Activated naive CD4-positive, alpha-beta T cell treated with anti-CD3 and anti-CD28 coated beads, Interleukin-2, amount 50 U/mL, for 72 hours (primary cell): ENCODE data around the gene MYEOV. TPM values are rescaled to one million over a fixed set of nuclear protein-coding genes. Genes with fewer than 3 reads are reported as not detected.
A peak's percentile ranks its signal among the peaks of the same experiment; 100 is the strongest.

Experiments
- ATAC-seq, 2 donors: fragments of 150-1000 bp; cut with Tn5 transposase; 2 replicates each; pipeline ENCODE4 v1.10.0; 2021; ENCODE audit warnings: mild to moderate bottlenecking in 2 of 2, moderate library complexity in 2 of 2
- DNase-seq, 2 donors: peaks; one replicate each; pipeline ENCODE4 v3.0.0; 2021 to 2022; ENCODE audit warnings: low spot score in 2 of 2
- H3K27ac Mint-ChIP-seq, 2 donors: one replicate each; pipeline ENCODE4 v1.8.0; 2022; ENCODE audit warnings: mild to moderate bottlenecking in 2 of 2, mixed read lengths in 2 of 2
- H3K36me3 Mint-ChIP-seq, 2 donors: one replicate each; pipeline ENCODE4 v1.8.0; 2022; ENCODE audit warnings: mixed read lengths in 2 of 2
- H3K9me3 Mint-ChIP-seq, 2 donors: one replicate each; pipeline ENCODE4 v1.8.0; 2022; ENCODE audit warnings: mixed read lengths in 2 of 2
- total RNA-seq, 2 donors: library from RNA; stranded (reverse); gene quantifications; one replicate each; pipeline ENCODE4 v1.2.3, GENCODE V29; 2022

MYEOV gene
- total RNA-seq, 2 donors from 2014 or later, result not detected

DNA sequence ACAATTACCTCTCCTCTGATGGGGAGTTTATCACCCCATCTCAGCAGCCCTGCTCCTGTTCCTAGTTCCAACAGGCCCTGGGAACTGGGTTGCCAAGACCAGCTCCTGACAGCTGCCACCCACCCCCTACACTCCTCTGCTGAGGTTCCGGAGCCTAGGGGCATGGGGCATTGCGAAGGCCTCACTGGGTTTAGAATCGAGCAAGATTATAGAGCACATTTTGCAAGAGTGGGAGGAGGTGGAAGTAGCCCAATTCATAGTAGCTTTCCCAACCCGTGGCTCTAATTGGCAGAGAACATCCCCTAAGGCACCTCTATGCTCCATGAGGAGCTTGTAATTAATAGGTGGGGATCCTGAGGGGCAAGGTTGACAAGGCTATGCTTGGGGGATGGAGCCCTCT lies 23.0 kb downstream of the MYEOV start:
- no peak overlapping the region for H3K27ac Mint-ChIP-seq
- H3K36me3 Mint-ChIP-seq, result peaks cover 0 to 7% of the 10 kb centered on the region in 2 donors
- H3K9me3 Mint-ChIP-seq, result peaks cover 10% of the 10 kb centered on the region in 2 donors
- no peak for ATAC-seq
- peak in 1 of 2 donors; percentile 20 for DNase-seq

DNA sequence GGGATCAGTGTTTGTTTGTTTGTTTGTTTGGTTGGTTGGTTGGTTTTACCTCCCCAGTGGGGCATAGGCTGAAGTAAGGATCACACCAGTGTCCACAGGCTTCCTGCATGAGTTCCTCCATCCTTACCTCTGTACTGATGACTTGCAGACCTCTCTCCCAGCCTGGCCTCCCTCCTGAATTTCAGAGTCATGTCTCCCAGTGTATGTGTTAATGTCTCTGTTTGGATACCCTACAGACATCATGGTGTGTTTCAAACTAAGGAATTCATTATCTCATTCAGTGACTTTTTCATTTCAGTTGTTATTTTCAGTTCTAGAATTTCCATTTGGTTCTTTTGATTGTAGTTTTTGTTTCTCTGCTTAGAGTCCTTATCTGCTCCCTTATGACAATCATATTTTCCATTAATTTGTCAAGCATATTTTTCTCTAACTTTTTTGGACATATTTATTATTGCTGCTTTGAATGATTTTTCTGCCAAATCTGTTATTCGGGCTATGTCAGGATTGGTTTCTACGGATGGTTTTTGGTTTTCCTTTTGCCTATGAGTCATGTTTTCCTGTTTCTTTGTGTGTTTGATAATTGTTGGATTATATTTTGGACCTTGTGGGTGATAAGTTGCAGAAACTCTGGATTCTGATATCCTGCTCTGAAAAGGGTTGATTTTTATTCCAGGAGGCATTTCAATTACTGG lies 23.6 kb downstream of the MYEOV start:
- H3K27ac Mint-ChIP-seq, result peak overlapping the region in 1 of 2 donors; percentile 3
- ATAC-seq, result peak in 1 of 2 donors; percentile 47

DNA sequence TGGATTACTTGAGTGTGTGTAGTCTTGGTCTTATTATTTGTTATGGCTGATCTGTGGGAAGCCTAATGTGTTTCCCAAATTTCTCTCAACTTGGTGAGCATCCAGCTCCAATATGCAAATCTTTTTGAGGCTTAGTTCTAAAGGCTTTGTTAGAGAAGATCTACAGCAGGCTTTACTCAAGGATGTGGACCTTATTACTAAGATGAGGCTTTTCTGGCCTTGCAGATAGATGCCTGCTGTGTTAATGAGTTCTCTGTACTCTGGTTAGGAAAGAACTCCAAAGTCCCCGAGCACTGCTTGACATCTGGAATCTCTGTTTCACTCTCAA lies 24.1 kb downstream of the MYEOV start:
- H3K27ac Mint-ChIP-seq, result no peak overlapping the region
- peaks cover 0 to 7% of the 10 kb centered on the region in 2 donors for H3K36me3 Mint-ChIP-seq
- peaks cover 10% of the 10 kb centered on the region in 2 donors for H3K9me3 Mint-ChIP-seq
- ATAC-seq (no peak), DNase-seq (no peak)

More for the DNA sequence above, 23.6 kb downstream of the MYEOV start:
- DNase-seq, result peak in 1 of 2 donors; percentile 23
- Mint-ChIP-seq H3K36me3 (peaks cover 0 to 7% of the 10 kb centered on the region in 2 donors), H3K9me3 (peaks cover 10% of the 10 kb centered on the region in 2 donors)

DNA sequence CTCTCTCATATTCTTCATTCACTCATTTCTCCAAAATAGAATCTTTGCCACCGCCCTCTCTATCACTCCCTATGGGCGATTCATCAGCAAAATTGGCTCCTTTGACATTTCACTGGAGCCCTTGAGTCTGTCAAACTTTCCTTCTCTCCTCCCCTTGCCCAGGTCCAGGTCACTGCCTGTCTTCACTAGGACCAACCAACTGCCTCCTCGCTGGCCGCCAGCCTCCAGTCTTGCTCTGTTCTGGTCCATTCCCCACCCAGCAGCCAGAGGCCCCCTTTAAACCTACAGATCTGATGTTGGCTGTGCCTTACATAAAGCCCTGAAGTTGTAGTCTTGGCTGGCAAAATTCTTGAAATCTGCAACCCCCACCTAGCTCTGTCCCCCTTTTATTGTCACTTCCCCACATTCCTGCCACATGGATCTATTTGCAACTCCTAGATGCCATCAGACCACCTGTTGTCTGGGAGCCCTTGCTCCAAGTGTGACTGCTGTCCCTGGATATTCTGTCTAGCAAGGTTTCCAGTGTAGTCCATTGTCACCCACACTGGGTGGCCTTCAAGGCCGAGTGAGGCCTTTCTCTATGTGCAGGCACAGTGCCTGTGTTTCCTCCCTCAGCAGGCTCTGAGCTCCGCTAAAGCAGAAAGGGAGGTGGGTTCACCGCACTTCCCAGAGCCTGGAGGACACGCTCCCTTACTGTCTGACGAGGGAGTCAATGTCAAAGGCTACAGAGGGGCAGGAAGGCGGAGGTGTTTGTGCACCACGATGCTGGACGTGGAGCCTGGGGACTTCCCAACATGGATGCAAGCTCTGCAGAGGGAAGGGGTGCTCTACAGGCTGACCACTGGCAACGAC lies 25.5 kb downstream of the MYEOV start:
- Mint-ChIP-seq H3K36me3 (peaks cover 0 to 7% of the 10 kb centered on the region in 2 donors), H3K9me3 (peaks cover 10% of the 10 kb centered on the region in 2 donors)
- ATAC-seq, result no peak

DNA sequence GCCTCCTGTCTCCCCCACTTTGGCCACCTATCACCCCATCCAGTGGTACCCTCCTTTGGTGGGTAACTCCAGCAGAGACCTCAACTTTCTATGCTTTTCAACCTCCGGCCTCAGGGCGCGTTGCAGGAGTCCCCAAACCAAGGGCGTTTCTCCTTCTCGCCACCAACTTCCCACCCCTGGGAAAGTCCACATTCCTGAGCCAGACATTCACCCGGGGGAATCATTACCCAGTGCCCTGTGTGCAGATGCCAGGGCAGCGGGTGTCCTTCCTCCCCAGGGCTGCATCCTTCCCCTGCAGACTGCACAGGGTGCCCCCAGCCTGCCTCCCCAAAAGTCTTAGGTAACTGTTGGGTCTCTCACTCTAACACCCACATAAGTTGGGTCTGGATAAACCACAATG lies 26.4 kb downstream of the MYEOV start:
- DNase-seq (no peak), ATAC-seq (no peak)
- no peak overlapping the region for H3K27ac Mint-ChIP-seq
- H3K36me3 Mint-ChIP-seq, result peaks cover 0 to 7% of the 10 kb centered on the region in 2 donors
- peaks cover 10% of the 10 kb centered on the region in 2 donors for H3K9me3 Mint-ChIP-seq

More for the DNA sequence above, 25.5 kb downstream of the MYEOV start:
- H3K27ac Mint-ChIP-seq, result no peak overlapping the region
- DNase-seq, result no peak

DNA sequence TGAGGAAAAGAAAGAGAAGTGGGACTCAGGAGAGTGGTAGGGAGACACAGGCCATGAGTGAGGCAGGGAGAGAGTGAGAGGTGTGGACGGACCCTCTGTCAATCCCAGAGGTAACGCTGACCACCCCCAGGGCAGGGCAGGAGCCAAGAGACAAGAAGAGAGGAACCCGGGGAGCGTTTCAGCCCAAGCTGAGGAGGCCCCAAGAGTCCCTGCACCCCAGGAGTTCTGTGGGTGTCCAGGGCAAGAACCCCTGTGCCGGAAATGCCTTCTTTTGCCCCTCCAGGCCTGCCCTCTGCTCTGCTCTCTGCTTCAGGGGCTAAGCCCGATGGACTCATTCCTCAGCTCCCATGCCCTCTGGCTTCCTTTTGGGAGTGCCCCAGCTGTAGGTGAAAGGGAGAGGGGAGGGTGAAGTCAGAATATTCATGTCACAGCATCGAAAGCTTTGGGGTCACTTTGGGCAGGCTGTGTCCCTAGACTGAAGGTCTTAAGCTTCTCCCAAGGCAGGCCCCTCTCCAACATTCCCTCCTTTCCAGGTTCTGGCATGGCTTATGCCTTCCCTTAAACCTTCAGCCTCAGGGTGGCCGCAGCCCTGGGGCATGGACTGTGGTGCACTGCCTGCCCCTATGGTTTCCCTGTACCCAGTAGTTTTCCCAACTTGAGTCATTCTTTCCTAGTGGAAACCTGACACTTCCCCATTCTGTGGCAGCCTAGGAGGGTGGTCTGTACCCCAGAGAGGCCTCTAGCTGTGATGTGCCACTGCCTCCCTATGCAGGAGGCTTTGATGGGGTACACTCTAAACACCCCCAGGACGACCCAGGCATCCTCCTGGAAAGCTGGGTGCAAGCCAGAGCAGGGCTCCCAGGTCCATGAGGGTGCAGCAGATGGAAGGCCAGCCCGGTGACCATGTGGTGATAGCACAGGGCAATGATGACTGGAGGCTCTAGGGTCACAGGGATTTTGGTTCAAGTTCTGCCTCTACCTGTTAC lies 27.1 kb downstream of the MYEOV start:
- DNase-seq (no peak), ATAC-seq (no peak)
- Mint-ChIP-seq H3K9me3 (peaks cover 10% of the 10 kb centered on the region in 2 donors), H3K36me3 (peaks cover 0 to 7% of the 10 kb centered on the region in 2 donors), H3K27ac (no peak overlapping the region)

DNA sequence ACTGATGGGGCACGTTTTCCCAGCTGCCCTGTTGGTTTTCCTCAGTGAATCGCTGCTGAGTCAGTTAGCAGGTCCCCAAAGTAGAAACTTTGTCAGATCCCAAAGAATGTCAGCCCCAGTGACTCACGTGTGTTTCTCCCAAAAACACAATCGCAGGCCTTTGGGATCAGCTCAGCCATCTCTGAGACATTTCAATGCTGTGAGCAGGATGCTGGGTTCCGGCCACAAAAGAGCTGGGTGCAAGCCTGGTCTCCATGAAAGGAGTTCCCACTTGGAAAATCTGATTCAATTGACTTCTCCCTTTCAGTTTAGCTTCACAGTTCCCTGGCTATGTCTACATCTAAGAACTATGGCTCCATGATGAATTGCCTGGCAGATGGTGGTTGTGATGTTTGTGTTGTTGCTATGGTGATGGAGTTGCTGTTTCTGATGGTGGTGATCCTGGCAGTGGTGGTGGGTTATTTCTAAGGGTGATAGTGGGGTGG lies 28.0 kb downstream of the MYEOV start:
- Mint-ChIP-seq H3K36me3 (peaks cover 0 to 7% of the 10 kb centered on the region in 2 donors), H3K27ac (no peak overlapping the region), H3K9me3 (peaks cover 10% of the 10 kb centered on the region in 2 donors)
- DNase-seq, result peak in 1 of 2 donors; percentile 20
- peak; percentile 28 to 56 for ATAC-seq

DNA sequence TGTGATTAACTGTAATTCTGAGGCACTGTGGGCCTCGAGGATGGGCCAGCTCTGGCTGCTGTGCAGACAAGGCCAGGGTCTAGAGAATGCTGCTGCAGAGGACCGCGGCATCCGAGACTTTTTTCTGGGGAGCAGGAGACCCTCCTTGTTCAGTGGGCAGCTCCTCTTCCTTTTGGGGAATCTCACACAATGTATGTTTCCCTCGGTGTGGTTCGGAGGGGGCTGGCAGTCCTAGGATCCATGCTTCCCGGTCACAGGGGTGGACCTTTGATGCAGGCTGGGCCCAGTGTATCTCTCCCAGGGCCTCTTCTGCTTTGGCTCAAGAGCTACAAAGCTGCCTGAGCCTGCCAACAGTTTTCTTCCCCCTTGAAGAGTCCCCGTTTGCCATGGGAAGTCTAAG lies 31.5 kb downstream of the MYEOV start:
- no peak overlapping the region for H3K27ac Mint-ChIP-seq
- H3K9me3 Mint-ChIP-seq, result no peaks in the 10 kb centered on the region
- ATAC-seq (no peak), DNase-seq (peak in 1 of 2 donors; percentile 16)
- H3K36me3 Mint-ChIP-seq, result no peaks in the 10 kb centered on the region

DNA sequence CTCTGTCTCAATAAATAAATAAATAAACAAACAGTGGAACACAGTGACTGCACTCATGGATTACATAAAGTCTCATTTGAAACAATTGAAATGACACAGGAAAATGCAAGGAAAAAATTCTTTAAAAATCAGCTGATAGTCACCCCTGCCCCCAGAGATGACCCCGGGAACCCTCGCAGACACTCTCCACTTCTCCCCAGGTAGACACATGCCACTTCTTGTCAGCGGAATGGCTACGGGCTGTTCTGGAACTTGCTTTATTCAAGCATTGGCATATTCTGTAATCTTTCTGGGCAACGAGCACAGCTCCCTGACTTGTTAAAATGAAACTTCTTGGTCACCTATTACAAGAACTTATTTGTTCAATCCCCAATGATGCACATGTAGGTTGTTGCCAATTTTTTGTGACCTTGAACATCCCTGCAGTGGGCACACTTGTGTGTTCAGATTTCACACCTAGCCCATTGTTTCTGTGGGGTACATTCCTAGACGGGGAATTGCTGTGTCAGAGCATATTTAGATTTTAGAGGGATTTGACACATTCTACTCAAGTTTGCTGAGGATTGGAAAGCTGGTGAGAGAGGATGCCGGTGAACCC lies 32.8 kb downstream of the MYEOV start:
- Mint-ChIP-seq H3K9me3 (no peaks in the 10 kb centered on the region), H3K27ac (no peak overlapping the region), H3K36me3 (no peaks in the 10 kb centered on the region)
- no peak for ATAC-seq
- peak in 1 of 2 donors; percentile 4 for DNase-seq

DNA sequence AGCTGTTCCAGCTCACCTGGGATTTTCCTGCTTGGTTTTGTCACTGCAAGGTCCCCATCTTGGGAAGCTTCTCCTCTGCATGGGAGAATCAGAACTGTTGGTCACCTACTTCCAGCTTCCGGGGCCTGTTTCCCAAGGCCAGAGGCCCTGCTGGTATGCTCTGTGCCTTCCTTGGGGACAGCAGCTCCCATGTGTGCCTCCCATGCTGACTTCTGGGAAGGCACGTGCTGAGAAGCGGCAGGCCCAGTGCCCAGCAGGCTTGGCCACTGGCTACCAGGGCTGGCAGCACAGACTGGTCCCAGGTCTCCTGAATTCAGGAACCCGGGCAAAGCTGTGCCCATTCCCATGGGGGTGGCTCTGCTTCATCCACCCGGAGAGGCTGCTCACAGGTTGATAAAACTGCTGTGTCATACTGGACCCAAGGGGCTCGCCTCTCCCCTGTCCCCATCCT lies 33.8 kb downstream of the MYEOV start:
- peak in 1 of 2 donors; percentile 3 for DNase-seq

DNA sequence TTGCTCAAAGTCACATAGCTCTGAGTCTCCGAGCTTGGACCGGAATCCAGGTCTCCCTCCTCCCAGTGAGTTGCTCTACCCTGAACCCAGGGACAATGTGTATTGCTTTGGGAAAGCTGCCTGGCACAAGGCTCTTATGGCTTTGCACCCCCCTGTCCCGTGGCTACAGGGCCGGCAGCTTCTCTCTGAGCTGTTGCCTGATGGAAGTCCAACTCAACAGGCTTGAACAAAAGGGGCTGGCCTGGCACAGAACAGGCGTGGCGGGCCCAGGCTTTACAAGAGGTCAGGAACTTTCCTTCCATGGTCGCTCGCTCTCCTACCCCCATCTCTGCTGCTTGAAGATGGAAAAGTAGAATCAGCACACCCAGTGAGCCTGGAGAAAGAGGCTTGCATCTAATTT lies 34.3 kb downstream of the MYEOV start:
- no peak for ATAC-seq
- Mint-ChIP-seq H3K9me3 (no peaks in the 10 kb centered on the region), H3K36me3 (no peaks in the 10 kb centered on the region), H3K27ac (no peak overlapping the region)
- DNase-seq, result peak in 1 of 2 donors; percentile 16

More for the DNA sequence above, 33.8 kb downstream of the MYEOV start:
- Mint-ChIP-seq H3K36me3 (no peaks in the 10 kb centered on the region), H3K27ac (no peak overlapping the region), H3K9me3 (no peaks in the 10 kb centered on the region)
- ATAC-seq, result no peak

DNA sequence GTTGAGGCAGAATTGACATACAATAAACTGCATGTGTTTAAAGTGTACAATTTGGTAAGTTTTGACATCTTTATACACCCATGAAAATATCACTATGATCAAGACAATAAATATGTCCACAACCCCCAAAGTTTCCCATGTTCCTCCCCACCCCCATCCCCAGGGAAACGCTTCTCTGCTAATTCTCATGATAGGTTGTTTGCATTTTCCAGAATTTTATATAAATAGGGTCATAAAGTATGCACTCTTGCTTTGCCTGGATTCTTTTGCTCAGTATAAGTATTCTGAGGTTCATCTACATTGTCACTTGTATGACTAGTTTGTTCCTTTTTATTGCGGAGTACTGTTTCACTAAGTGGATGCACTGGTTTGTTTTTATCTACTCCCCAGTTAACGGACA lies 35.6 kb downstream of the MYEOV start:
- Mint-ChIP-seq H3K9me3 (no peaks in the 10 kb centered on the region), H3K36me3 (no peaks in the 10 kb centered on the region), H3K27ac (no peak overlapping the region)
- ATAC-seq, result no peak
- DNase-seq, result no peak

DNA sequence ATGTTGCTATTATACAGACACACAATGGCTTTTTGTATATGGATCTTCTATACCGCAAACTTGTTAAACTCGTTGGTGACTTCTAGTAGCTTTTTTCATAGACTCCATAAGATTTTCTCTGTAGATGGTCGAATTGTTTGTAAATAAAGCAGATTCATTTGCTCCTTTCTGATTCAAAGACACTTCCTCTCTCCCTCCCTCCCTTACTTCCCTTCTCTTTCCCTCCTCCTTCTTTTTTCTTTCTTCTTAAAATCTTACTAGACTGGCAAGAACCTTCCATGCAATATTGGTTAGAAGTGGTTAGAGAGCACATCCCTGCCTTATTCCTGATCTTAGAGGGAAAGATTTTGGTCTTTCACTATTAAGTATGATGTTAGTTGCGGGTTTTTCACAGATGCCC lies 36.4 kb downstream of the MYEOV start:
- H3K27ac Mint-ChIP-seq, result no peak overlapping the region

DNA sequence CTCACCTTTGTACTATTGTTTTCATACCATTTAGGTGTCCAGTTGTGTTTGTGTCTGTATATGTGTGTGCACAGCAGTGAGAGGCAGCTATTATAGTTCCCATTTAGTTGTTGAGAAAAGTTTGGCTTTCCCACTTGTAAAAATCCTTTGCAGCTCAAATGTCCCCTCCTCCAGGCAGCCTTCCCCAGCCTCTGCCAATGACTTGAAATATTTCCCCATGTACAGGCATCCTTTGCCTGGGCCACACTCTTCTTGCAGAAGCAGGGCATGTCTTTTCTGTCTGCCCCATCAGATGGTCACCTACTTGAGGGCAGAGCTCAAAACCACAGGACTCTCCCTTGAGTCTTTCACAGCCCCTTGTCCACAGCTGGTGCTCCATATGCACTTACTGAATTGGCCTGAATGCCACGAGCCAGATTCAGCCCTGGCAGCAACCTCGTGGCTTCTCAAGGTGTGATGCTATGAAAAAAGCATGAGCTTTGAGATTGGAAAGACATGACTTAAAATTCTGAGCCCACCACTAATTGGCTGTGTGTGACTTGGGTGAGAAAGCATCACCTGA lies 39.3 kb downstream of the MYEOV start:
- ATAC-seq (no peak), DNase-seq (no peak)
- no peaks in the 10 kb centered on the region for H3K9me3 Mint-ChIP-seq
- no peaks in the 10 kb centered on the region for H3K36me3 Mint-ChIP-seq
- no peak overlapping the region for H3K27ac Mint-ChIP-seq

More for the DNA sequence above, 36.4 kb downstream of the MYEOV start:
- H3K9me3 Mint-ChIP-seq, result no peaks in the 10 kb centered on the region
- DNase-seq, result no peak
- H3K36me3 Mint-ChIP-seq, result no peaks in the 10 kb centered on the region
- no peak for ATAC-seq

DNA sequence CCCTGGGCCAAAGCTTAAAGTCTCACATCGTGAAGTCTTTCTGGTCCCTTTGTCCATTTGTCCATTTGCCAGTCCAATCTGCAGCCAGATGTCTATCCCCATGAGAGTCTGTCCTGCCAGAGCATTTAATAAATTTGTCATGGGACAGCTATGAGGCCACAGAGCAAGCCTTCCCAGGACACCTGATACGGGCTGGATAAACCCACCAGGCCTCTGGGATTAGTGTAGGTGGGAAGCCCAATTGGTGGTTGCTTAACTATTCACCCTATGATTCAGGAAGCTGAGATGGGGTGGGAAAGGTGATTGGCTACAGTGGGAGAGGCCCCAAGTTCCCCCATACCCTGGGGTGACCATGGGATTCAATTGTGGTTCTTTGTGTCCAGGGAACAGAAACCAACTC lies 39.9 kb downstream of the MYEOV start:
- Mint-ChIP-seq H3K27ac (no peak overlapping the region), H3K36me3 (peaks cover 0 to 4% of the 10 kb centered on the region in 2 donors), H3K9me3 (no peaks in the 10 kb centered on the region)
- no peak for DNase-seq
- ATAC-seq, result no peak
